Amniotic stem cell (primary cell): Measurements from ENCODE around the gene MAST4.
A peak's percentile ranks its signal among the peaks of the same experiment; 100 is the strongest.
"Not testable (repeated sequence)": the region's sequence is repeated elsewhere in the genome, so short reads cannot be mapped to it uniquely, and the experiment has no call there.

ENCODE experiments used
- DNase-seq: peaks from one replicate; lab custom pipeline; 2025; lab: John Stamatoyannopoulos, UW

The MAST4 gene

DNA sequence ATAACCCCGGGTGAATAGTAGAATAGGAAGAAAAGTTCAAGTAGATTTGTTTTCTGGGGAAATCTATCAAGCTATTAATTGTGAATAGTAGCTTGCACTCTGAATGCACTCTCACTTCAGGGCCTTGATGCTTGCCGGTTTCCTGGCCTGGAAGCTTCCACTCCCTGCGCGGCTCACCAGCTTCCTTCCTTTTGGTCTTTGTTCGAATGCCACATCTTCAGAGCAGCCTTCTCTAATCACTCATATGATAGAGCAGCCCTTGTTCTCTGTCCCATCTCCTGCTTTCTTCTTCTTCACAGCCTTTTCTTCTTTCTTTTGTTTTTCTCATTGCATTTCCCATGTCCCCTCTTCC, 146.7 kb downstream of the MAST4 start:
- no peak for DNase-seq

DNA sequence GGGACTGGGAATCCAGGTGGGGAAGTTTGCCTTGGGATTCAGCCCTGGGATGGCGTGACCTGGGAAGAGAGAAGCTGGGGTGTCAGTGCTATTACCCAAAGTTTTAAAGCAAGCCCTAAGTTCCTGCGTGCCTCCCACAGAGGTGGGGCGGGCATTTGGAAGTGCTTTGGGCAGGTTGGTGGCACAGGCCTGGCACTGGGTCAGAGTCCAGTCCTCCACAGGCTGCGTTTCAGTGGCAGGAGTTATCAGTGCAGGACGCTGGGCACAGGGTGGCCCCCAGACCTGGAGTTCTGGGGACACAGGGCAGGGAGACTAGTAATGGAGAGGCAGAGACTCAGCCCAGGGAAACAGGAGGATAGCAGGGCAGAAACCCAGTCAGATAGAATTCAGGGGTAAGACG, 147.2 kb downstream of the MAST4 start:
- no peak for DNase-seq

DNA sequence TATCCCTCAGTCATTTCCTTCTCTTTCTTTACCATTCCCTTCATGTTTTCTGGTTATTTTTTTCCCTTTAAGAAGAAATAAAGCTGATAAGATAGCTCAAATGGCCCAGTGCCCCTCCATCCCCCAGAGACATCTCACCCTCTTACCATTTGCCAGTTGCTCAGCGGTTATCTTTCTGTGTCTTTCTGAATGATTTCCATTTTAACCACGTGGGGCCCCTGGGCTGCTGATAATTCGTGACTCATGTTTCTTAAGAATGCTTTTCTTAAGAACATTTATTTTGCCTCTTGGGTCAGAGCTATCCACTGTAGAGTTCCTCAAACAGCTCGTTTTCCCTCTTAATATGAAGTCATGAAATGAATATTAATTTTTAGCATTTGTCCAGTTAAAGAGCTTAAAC, 147.8 kb downstream of the MAST4 start:
- no peak for DNase-seq

DNA sequence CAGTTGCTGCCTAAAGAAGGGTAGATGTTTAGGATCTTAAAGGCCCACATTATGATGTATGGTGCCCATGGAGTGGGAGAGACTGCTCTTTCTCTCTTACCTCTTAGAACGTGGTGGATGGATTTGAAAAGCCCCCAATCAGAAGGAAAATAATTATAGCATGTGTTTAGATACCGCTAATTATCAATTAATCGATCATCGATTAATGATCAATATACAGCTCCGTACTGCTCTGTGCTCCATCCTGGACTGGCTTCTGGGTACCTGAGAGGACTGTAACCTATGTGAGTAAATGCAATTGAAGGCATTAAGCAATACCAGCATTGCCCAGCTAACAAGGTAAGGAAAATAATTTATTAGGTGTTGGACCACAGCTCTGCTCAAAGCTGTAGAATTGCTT, 149.1 kb downstream of the MAST4 start:
- DNase-seq, result no peak

DNA sequence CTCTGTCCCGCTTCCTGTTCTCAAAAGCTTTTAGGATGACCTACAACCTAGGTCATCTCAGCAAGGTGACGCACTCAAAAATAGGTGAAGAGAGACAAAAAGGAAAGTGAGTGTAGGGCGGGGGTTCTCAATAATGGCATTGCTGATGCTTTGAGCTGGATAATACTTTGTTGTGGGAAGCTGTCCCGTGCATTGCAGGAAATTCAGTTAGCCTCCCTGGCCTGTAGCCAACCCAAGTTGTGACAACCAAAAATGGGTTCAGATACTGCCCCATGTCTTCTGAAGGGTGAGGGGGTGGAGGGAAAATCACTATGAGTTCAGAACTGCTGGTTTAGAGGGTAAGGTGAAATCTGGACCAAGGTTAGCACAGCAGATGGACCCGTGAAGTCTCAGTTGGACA, 151.4 kb downstream of the MAST4 start:
- no peak for DNase-seq

DNA sequence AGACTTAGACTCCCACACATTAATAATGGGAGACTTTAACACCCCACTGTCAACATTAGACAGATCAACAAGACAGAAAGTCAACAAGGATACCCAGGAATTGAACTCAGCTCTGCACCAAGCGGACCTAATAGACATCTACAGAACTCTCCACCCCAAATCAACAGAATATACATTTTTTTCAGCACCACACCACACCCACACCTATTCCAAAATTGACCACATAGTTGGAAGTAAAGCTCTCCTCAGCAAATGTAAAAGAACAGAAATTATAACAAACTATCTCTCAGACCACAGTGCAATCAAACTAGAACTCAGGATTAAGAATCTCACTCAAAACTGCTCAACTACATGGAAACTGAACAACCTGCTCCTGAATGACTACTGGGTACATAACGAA, 156.5 kb downstream of the MAST4 start:
- not testable (repeated sequence) for DNase-seq

DNA sequence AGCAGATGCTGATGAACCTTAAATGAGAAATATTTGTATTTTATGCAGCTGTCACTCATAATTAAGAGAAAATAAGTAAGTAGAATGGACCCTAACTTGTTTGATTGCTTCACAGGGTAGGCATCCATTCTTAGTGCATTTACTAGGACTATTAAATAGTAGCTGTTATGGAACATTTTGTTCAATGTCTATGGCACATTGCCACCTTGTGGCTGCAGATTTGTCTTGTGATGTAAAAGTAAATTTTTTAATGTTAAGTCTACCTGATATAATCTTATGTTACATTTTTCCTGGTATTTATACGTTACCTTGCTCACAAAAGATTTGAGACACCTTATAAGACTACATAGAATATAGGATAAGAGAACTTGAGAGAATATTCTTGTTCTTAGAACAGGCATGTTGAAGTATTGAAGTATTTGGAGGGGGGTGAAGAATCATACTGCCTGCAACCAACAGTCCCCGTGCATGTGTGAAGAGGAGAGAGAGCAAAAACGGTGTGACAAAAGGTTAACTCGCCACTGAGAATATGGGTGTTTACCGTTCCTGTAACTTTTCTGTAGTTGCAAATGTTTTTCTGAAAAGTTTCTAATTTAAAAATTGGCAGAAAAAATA, 161.1 kb downstream of the MAST4 start:
- DNase-seq, result no peak

DNA sequence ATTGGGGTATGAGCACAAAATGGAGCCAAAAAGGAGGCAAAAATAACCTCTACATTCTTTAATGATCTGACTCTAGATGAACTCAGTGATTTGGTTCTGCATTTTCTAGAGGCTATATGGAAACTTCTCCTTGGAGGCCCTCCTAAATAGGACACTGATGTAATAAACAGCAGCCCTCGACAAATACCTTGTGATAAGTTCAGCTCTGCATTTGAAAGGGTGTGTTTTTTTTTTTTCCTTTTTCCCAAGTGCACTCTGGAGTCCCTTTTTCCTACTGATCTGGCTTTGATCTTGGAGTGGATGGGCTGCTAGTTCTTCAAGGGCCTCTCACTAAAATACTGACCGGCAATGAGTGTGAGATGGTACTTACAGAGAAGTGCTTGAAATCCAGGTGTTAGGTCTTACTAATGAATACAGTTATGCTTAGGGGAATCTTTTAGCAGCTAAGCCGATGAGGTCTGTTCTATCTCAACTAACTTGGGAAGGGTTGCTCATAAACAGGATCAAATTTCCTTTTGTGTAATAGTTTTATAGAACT, 161.7 kb downstream of the MAST4 start:
- no peak for DNase-seq

DNA sequence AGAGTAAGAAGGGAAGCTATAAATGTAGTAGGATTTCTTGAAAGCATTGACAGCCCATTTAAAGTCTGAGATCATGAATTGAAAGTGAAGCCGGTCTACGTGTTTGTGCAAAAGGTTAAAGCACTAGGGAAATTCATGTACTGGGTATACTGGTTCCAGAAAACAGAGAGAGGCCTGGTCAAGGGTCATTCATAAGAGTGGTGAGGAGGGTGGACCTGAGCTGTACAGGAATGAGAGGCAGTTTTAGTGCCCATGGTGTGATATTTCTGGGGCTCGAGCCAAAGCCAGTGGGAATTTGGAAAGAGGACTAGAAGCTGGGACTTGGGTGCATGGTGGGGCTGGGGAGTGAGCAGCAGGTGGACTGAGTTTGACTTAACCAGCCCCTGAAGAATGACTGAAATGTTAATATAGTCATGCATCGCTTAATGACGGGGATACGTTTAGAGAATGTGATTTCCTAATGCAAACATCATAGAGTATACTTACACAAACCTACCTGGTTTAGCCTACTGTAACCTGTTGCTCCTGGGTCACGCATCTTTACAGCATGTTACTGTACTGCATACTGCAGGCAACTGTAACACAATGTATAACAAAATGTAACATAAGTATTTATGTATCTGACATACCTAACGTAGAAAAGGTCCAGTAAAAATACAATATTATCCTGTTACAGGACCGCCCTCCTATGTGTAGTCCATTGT, 173.0 kb downstream of the MAST4 start:
- no peak for DNase-seq

DNA sequence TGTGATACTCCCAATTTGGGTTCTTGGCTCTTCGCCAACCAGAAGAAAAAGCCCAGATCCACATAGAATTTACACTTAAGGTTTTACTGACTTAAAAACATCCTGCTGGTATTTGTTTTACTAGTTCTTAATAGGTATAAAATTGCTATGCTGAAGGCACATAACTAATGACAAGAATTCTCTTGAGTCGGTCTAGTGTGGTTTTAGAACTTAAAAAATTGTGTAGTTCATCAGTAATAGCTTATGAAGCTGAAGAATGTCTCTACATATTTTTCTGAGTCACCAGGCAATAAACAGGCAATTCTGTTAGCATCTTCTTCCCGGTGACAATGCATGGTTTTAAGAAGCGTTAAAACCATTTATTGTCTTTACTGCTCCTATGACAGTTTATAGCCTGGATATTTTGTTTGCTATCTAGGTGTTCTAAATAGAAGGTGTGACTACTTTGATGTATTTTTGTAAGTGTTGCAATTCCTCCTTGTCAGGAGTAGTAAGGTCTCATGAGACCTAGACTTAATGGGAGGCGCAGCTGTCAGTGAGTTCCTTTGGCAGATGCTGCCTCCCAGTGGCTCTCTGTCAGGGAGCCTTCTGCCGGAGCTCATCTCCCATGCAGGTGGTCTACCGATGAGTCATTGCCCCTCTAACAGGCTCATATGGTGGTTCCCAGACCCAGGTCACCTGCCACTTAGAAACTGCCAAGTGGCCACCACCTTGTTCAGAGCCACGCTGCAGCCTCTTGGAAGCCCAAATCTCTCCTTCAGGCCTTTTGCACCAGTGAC, 173.8 kb downstream of the MAST4 start:
- DNase-seq, result no peak

DNA sequence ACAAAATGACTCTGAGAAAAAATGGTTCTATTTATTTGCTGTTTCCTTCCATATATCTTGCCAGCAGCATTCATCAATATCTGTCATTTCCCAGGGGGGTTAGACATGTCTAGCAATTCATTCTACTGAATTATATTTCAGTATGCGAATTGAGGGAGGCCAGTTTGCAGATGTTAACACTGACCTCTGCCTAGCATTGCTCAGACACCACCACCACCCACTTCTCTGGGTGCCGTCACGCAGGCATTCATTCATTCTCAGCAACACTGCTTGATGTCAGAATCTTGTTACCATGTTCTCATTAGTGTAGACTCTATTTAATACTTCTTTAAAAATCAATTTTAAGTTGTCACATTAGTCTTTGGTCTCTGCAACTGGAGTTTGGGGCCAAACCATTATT, 181.7 kb downstream of the MAST4 start:
- DNase-seq, result no peak

DNA sequence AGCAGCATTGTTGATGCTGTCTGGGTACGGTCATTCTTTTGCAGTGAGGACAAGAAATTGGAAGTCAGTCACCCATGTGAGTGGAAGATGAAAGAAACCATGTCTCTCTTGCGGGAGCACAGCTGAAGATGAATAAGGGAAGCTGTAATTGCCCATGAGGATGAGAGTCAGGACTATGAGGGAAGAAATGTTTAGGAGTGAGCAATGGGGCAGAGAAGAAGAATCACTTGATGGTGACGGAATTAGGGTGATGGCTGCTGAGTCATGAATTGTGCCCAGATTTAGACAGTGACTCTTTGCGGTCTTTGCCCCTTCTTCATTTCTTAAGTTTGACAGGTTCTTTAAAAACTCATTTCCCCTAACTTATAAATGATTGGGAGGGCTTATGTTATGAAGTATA, 183.3 kb downstream of the MAST4 start:
- DNase-seq, result no peak

DNA sequence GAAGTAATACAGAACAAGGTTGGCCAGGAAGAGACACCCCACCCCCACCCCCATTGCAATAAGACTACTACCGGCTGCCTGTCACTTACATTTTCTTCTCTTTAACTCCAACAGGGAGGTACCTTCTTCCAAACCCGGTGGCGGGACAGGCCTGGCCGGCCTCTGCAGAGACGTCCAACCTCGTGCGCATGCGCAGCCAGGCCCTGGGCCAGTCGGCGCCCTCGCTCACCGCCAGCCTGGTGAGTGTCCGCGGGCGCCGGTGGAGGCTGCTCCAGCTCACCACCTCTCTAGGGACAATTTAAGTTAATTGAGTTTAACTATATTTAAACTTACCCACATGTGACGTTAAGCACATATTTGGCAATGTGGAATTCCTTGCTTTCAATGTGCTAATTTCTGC, 192.4 kb downstream of the MAST4 start:
- DNase-seq, result no peak

DNA sequence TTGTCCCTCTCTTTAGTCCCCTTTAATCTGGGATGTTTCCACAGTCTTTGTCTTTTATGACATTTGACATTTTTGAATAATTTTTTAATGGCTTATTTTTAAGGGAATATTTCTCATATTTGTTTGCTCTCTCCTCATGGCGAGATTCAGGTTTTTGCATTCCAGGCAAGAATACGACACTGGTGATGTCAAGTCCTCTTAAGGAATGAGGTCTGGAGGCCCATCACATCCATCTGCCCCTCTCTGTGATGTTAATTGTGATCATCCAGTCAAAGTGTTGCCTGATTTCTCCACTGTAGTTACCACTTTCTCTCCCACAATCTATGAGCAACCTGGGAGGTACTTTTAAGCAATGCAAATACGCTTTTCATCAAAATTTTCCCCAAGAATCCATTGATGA, 193.2 kb downstream of the MAST4 start:
- no peak for DNase-seq

DNA sequence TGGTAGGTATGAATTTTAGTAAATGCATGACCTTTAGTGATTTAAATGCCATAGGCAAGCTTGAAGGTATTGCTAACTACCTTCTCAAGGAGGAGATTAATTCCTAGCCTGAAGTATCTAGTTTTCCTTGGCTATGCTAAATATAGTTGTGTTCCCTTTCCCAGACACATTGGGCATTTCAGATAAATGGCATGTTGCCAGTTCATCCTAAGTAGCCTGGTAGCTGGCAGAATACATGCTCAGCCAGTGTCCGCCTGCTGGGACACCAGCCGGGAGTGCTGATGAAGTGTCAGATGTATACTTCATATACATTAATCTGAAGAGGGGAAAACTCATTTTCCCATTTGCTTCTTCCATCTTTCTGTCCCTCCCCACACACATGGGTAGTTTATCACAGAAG, 196.9 kb downstream of the MAST4 start:
- no peak for DNase-seq

DNA sequence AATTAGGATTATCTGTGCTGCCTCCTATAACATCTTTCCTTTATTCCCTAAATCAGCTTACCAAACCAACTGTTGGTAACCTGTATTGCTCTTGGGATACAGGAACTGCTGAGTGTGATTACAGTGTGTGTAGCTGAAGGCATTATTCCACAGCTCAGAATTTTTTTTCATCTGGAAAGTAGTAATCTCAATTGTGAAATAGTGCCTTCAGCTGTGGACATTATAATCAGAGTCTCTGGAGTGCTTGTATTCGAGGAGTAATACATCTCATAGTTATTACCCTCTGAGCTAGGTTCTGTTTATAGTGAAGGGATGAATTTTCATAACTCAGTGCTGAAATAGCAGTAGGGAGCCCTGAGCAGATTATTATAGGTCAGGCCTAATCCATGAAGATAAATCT, 199.5 kb downstream of the MAST4 start:
- no peak for DNase-seq

DNA sequence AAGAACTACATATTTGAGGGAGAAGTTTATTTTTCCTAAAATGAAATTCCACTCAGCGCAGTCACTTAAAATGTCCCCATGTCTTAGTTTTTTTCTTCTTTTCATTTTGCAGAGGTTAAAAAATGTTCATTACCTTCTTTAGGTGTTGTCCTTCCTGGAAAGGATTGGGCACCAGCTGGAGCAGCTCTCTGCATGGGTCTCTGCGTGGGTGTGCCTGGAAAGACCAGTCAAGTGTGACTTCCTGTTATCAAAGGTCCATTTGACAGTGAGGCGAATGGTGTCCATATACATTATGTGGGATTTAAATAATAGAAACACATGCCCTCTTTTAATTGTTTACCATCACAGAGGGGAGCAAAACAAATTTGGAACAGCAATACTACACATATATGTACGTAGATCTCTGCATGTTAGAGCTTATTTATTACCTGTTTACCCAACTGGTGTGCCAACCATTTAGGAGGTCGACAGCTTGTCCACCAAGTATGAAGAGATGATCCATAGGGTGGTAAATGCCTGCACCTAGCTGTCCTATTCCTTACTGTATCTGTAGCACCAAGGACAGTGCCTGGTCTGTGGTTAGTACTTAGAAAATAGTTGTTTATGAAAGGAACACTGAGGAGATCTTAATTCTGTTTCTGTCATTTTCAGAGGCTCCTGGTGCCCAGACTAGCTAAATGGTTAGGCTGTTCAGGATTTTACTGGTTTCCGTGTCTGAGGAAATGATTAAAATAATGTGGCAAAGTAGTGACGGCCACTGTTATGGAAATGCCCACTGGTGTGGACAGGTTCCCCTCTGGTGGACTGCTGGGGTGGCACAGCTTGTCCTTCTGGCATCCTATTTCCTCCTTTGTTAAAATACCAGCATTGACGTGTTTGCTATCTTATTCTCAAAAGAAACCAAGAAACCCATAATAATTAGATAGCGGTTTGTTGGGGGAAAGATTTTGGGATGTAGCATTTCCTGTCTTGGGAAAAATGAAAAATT, 200.4 kb downstream of the MAST4 start:
- no peak for DNase-seq

DNA sequence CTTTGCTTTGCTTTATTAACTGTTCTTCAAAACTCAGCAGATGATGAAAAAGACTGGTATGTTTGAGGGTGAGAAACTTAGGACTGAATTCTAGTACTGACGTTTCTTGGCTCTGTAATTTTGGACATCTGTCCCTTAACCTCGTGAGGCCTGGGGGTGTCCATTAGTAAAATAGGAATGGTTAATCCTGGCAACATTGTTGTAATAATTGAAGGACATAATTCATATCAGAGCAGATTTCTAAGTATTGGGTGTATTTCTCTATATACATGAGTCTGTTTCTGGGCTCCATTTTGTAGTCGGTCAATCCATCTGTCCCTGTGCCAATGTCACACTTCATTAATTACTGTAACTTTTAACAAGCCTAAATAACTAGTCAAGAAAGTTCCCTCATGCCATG, 206.7 kb downstream of the MAST4 start:
- DNase-seq, result no peak

DNA sequence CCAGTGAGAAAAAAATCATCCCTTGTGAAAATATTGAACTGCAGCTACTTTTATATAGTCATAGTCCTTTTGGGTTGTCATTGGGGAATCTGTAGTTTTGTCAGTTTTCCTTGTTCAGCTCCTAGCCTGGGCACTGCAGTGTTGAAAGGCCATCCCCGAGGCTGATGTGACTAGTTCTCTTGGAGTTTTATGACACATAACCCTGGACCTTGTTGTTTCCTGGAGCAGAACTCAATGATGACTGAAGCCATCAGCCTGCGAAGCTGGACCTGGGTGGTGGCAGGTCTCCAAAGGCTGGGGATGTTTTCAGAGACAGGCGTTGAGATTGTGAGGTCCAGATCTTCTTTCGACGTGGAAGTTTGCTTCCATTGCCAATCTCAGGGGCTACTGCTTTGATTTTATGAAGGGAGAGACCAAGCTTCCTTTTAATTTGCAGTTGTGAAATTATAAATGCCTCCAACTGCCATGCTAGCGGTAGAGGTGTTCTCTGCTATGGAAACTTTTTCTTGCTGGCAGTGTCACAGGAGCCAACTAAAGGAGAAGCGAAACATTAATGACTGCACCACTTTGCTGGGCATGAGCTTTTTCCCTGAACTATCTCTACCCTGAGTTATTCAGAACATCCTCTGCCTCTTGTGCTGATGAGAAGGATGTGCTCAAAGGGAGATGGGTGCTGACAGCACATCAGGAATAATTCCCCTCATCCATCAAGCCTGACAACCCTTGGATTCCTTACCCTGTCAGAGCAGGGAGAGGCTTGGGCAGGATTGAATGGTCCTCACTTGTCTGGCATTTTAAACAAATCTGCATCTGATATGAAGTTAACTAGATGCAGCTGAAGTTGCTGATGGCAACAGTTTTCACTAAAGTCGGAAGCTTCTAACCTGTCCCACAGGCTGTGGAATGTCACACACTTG, 209.6 kb downstream of the MAST4 start:
- no peak for DNase-seq

DNA sequence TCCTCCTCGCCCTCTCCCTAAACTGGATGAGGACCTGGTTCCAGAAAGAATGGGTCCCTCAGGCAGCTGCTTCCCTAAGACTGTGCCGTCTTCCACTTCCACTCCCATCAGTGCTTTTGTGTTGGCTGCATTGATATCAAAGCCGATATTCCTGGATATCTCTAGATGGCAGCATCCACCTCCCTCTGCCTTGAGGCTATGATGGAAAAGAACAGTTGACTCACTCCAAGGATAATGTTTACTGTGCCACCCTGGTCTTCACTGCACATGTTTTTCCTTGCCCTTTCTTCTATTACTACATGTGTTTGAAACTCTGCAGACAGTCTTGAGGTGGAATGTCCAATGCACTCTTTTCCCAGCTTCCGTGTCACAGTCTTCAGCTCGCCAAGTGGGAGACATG, 211.6 kb downstream of the MAST4 start:
- DNase-seq, result peak; percentile 28

DNA sequence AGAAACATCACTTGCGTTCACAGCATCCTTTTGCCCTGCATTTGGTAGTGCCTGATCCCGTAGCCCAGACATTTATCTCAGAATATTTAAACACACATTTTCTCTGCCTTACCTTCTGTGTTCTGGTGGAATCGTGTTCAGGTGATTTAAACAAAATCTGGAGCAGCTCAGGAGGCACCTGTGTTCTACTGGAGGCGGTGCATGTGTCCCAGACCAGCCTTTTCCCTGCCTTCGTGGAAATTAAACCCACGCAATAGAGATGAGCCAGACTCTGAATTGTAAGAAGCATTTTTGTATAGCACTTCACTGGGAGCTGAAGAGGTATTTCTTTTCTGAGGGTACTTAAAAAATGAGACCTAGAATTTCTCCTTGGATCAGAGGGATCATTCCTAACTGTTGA, 212.5 kb downstream of the MAST4 start:
- DNase-seq, result no peak
